IMR-90 (cell line): ENCODE data around the gene FAM210B. TPM values are rescaled to one million over a fixed set of nuclear protein-coding genes. Genes with fewer than 3 reads are reported as not detected.
A peak's percentile ranks its signal among the peaks of the same experiment; 100 is the strongest.
"Not testable (repeated sequence)": the region's sequence is repeated elsewhere in the genome, so short reads cannot be mapped to it uniquely, and the experiment has no call there.

ENCODE experiments used
- ATAC-seq: fragments of 200-7000 bp; cut with Tn5 transposase; 2 replicates; pipeline ENCODE4 v1.9.1; 2020; ENCODE audit warnings: low read depth, mild to moderate bottlenecking, moderate library complexity
- BruUV-seq: library from RNA; stranded (reverse); fragments of 400-500 nt; replicated peaks from 2 replicates; lab custom pipeline; 2021; lab: Mats Ljungman, UMichigan
- CTCF ChIA-PET: fragments of 300-600 bp; formaldehyde crosslinking; extraction: SDS; loops from one replicate; lab custom pipeline; 2021; ENCODE audit warnings: antibody characterized with exemption; lab: Yijun Ruan, JAX
- POLR2A ChIA-PET: fragments of 300-600 bp; sonication (Branson Sonifier 250); formaldehyde crosslinking; loops from one replicate; lab custom pipeline; 2022; ENCODE audit warnings: antibody characterized with exemption; ENCODE audit not compliant: unreplicated experiment; lab: Charles Lee
- DNase-seq: peaks from one replicate; pipeline ENCODE4 v3.0.0; 2013
- H2AFZ ChIP-seq: replicated peaks from 2 replicates; pipeline ENCODE3; 2013; ENCODE audit warnings: low read length, mild to moderate bottlenecking; ENCODE audit not compliant: poor library complexity
- H2AK5ac ChIP-seq: 2 replicates; pipeline ENCODE4 v1.6.1; 2013; ENCODE audit warnings: low read depth, low read length, inconsistent platforms
- H2AK9ac ChIP-seq: replicated peaks from 2 replicates; pipeline ENCODE3; 2013; ENCODE audit warnings: mild to moderate bottlenecking, low read depth, low read length, moderate library complexity; ENCODE audit not compliant: poor library complexity
- H2BK120ac ChIP-seq: 2 replicates; pipeline ENCODE4 v1.6.1; 2013; ENCODE audit warnings: low read depth, low read length, inconsistent platforms
- H2BK15ac ChIP-seq: 3 replicates; pipeline ENCODE4 v1.6.1; 2013; ENCODE audit warnings: low read depth, low read length, inconsistent platforms
- H2BK20ac ChIP-seq: 2 replicates; pipeline ENCODE4 v1.6.1; 2013; ENCODE audit warnings: low read depth, mild to moderate bottlenecking, inconsistent platforms, low read length, moderate library complexity
- H2BK5ac ChIP-seq: 2 replicates; pipeline ENCODE4 v1.6.1; 2013; ENCODE audit warnings: mild to moderate bottlenecking, low read depth, low read length, inconsistent platforms; ENCODE audit not compliant: poor library complexity, severe bottlenecking
- H3K14ac ChIP-seq: replicated peaks from 2 replicates; pipeline ENCODE4 v1.6.1; 2013; ENCODE audit warnings: low read depth, low read length, inconsistent platforms
- H3K18ac ChIP-seq: 2 replicates; pipeline ENCODE4 v1.6.1; 2013; ENCODE audit warnings: low read depth, low read length, control low read depth
- H3K23ac ChIP-seq: 2 replicates; pipeline ENCODE4 v1.6.1; 2013; ENCODE audit warnings: low read depth, low read length, inconsistent platforms
- H3K27ac ChIP-seq: 2 replicates; pipeline ENCODE4 v1.5.1; 2013; ENCODE audit warnings: mild to moderate bottlenecking, control low read depth, low read length; ENCODE audit not compliant: insufficient read depth
- H3K27me3 ChIP-seq: 2 replicates; pipeline ENCODE4 v1.6.1; 2013; ENCODE audit warnings: low read length; ENCODE audit not compliant: control insufficient read depth, insufficient read depth
- H3K36me3 ChIP-seq: 2 replicates; pipeline ENCODE4 v1.6.1; 2013; ENCODE audit warnings: low read length, mixed read lengths; ENCODE audit not compliant: control insufficient read depth, insufficient read depth
- H3K4ac ChIP-seq: 2 replicates; pipeline ENCODE4 v1.6.1; 2013; ENCODE audit warnings: low read depth, low read length, inconsistent platforms
- H3K4me1 ChIP-seq: 2 replicates; pipeline ENCODE4 v1.6.1; 2013; ENCODE audit warnings: low read length, mixed read lengths; ENCODE audit not compliant: control insufficient read depth, insufficient read depth
- H3K4me2 ChIP-seq: 2 replicates; pipeline ENCODE4 v1.6.1; 2013; ENCODE audit warnings: low read depth, mild to moderate bottlenecking, control low read depth, low read length, moderate library complexity
- H3K4me3 ChIP-seq: 2 replicates; pipeline ENCODE4 v1.5.1; 2013; ENCODE audit warnings: low read depth, mild to moderate bottlenecking, control low read depth, low read length, moderate library complexity; ENCODE audit not compliant: insufficient read depth
- H3K56ac ChIP-seq: 2 replicates; pipeline ENCODE4 v1.6.1; 2013; ENCODE audit warnings: low read length, inconsistent platforms; ENCODE audit not compliant: insufficient read depth; ENCODE audit errors: extremely low read depth
- H3K79me1 ChIP-seq, 2 experiments: 2 replicates each; pipeline ENCODE4 v1.6.1; 2013; ENCODE audit warnings: low read length in 2 of 2, inconsistent platforms in 1 of 2, low read depth in 1 of 2
- H3K9ac ChIP-seq: 2 replicates; pipeline ENCODE4 v1.6.1; 2013; ENCODE audit warnings: low read depth, low read length, control low read depth
- H3K9me1 ChIP-seq: 2 replicates; pipeline ENCODE4 v1.6.1; 2013; ENCODE audit warnings: low read length, inconsistent platforms; ENCODE audit not compliant: insufficient read depth
- H3K9me3 ChIP-seq: 2 replicates; pipeline ENCODE4 v1.6.1; 2013; ENCODE audit warnings: low read length; ENCODE audit not compliant: control insufficient read depth, insufficient read depth
- H4K20me1 ChIP-seq: 2 replicates; pipeline ENCODE4 v1.6.1; 2013; ENCODE audit warnings: low read length, inconsistent platforms; ENCODE audit not compliant: insufficient read depth
- H4K5ac ChIP-seq: 2 replicates; pipeline ENCODE4 v1.6.1; 2013; ENCODE audit warnings: mild to moderate bottlenecking, low read depth, low read length, control low read depth
- H4K8ac ChIP-seq, 2 experiments: 2 replicates each; pipeline ENCODE4 v1.6.1; 2013; ENCODE audit warnings: low read depth in 2 of 2, low read length in 2 of 2, control low read depth in 1 of 2, inconsistent platforms in 1 of 2
- H4K91ac ChIP-seq: 2 replicates; pipeline ENCODE4 v1.6.1; 2013; ENCODE audit warnings: low read depth, low read length, inconsistent platforms; ENCODE audit not compliant: insufficient read depth
- CEBPB ChIP-seq: IDR thresholded peaks from 2 replicates; pipeline ENCODE4 v1.6.1; 2012; ENCODE audit warnings: low read depth, low read length, improper control_type of control experiment
- whole genome bisulfite sequencing, 2 experiments: methylation state at CpG; one replicate each; pipeline versions ENCODE4 v1.1.5 to v1.1.7; 2013; ENCODE audit warnings: missing lambda C conversion rate in 2 of 2; ENCODE audit not compliant: insufficient read length in 1 of 2; ENCODE audit errors: extremely low coverage in 2 of 2; 5-methylcytosine and 5-hydroxymethylcytosine counted together
- dilution Hi-C: fragments of 300-500 bp; cut with HindIII; formaldehyde crosslinking; loops from one replicate; pipeline ENCODE4 v1.14.3; 2018; ENCODE audit warnings: low sequenced_read_pairs; ENCODE audit not compliant: unreplicated experiment
- in situ Hi-C: fragments of 300-500 bp; cut with MboI; formaldehyde crosslinking; loops from 3 replicates; pipeline ENCODE4 v1.14.3; 2019; ENCODE audit warnings: low sequenced_read_pairs, inconsistent platforms, mixed read lengths
- intact Hi-C: fragments of 100-400 bp; cut with micrococcal nuclease; formaldehyde crosslinking; loops from 2 replicates; pipeline ENCODE4 v1.10.0; 2022
- polyA plus RNA-seq, 3 experiments: library from polyadenylated mRNA; depleted of rRNA; stranded (reverse); fragments of >200 nt; gene quantifications; 2 replicates each; pipeline ENCODE4 v1.2.3, GENCODE V29; 2012; ENCODE audit warnings: low replicate concordance in 1 of 3
- total RNA-seq: library from RNA; depleted of rRNA; stranded (reverse); fragments of >200 nt; gene quantifications from 2 replicates; pipeline ENCODE4 v1.2.3, GENCODE V29; 2012

FAM210B gene
- total and polyA plus RNA-seq, 2 of the 4 experiments (the other 2 are of a cell fraction), result 29.5 to 45.0 TPM

GRCh38 chr20:56405356-56405755 lies 46.6 kb downstream of the FAM210B start:
- H3K27ac ChIP-seq, result not testable (repeated sequence)

More at GRCh38 chr20:56405356-56405755, 46.6 kb downstream of the FAM210B start:
- POLR2A ChIA-PET, H4K91ac ChIP-seq, H3K4me1 ChIP-seq, H3K23ac ChIP-seq, H2AK5ac ChIP-seq, intact Hi-C loops, dilution Hi-C loops, H2BK20ac ChIP-seq, H3K56ac ChIP-seq, H3K4me3 ChIP-seq, H3K14ac ChIP-seq, H2AK9ac ChIP-seq, H2AFZ ChIP-seq, H3K9me1 ChIP-seq, H3K9ac ChIP-seq, BruUV-seq, H4K20me1 ChIP-seq, H2BK15ac ChIP-seq, in situ Hi-C loops, H3K27me3 ChIP-seq, ATAC-seq, H2BK120ac ChIP-seq, H3K9me3 ChIP-seq: not testable (repeated sequence)
- 0 out of 2 replicates have a peak overlapping the region, but pooled peaks have one; percentile 25 for H3K4me2 ChIP-seq
- peak overlapping the region; percentile 64; the same call in 1 of the 2 replicates for H3K18ac ChIP-seq
- peak overlapping the region; percentile 54 for H4K5ac ChIP-seq
- H3K36me3 ChIP-seq, result peaks cover 37% of the 10 kb centered on the region
- 0 out of 4 replicates have a peak overlapping the region, but pooled peaks of 1 of the 2 experiments have one; percentile 34 for H4K8ac ChIP-seq
- TF ChIP-seq CEBPB, result peak; percentile 79
- H3K4ac ChIP-seq, result 0 out of 2 replicates have a peak overlapping the region, but pooled peaks have one; percentile 17
- CTCF ChIA-PET, result interaction anchor here (1.4 kb wide), 1 partner anchor 9 kb away, joined by 7 read pairs; no protein-coding TSS in a partner anchor
- H2BK5ac ChIP-seq, result peak overlapping the region; percentile 87
- peak; percentile 40 for DNase-seq
- 80% methylated on average over 1 of the region's 12 CpGs; no CpG with 5 or more reads in 1 of the 2 experiments for WGBS, 2 experiments
- H3K79me1 ChIP-seq, result peaks cover 17 to 48% of the 10 kb centered on the region in 2 experiments
